Neutrophil (primary cell): Measurements from ENCODE around the gene C1orf167.

ENCODE experiments used
- H3K27ac ChIP-seq: fragments of 200-600 bp; sonication (generic); 2 replicates; pipeline ENCODE4 v1.5.1; 2016; ENCODE audit warnings: mild to moderate bottlenecking, moderate library complexity
- H3K27me3 ChIP-seq: fragments of 200-600 bp; sonication (generic); 2 replicates; pipeline ENCODE4 v1.6.0; 2016; ENCODE audit warnings: mild to moderate bottlenecking
- H3K36me3 ChIP-seq: fragments of 200-600 bp; sonication (generic); 2 replicates; pipeline ENCODE4 v1.5.1; 2017
- H3K4me1 ChIP-seq, 2 experiments: fragments of 200-600 bp in 1 of 2; sonication (generic) in 1 of 2; 1 replicate in 1 of 2; 2 replicates in 1 of 2; pipeline versions ENCODE4 v1.5.1 to v1.6.1; 2013 to 2016; ENCODE audit warnings: low read depth in 1 of 2, low read length in 1 of 2, mild to moderate bottlenecking in 1 of 2, moderate library complexity in 1 of 2; ENCODE audit not compliant: control insufficient read depth in 1 of 2, insufficient read depth in 1 of 2
- H3K4me3 ChIP-seq, 2 experiments: fragments of 200-600 bp in 1 of 2; sonication (generic) in 1 of 2; 1 replicate in 1 of 2; 2 replicates in 1 of 2; pipeline ENCODE4 v1.5.1; 2013 to 2016; ENCODE audit warnings: low read depth in 1 of 2, low read length in 1 of 2, mild to moderate bottlenecking in 1 of 2, moderate library complexity in 1 of 2
- H3K9me3 ChIP-seq: fragments of 200-600 bp; sonication (generic); 2 replicates; pipeline ENCODE4 v1.5.1; 2016
- TF ChIP-seq, protein P1 (sequence below): fragments of 200-600 bp; sonication (generic); IDR thresholded peaks from 2 replicates; pipeline ENCODE4 v1.5.1; 2016; ENCODE audit warnings: antibody characterized with exemption

The C1orf167 gene

DNA sequence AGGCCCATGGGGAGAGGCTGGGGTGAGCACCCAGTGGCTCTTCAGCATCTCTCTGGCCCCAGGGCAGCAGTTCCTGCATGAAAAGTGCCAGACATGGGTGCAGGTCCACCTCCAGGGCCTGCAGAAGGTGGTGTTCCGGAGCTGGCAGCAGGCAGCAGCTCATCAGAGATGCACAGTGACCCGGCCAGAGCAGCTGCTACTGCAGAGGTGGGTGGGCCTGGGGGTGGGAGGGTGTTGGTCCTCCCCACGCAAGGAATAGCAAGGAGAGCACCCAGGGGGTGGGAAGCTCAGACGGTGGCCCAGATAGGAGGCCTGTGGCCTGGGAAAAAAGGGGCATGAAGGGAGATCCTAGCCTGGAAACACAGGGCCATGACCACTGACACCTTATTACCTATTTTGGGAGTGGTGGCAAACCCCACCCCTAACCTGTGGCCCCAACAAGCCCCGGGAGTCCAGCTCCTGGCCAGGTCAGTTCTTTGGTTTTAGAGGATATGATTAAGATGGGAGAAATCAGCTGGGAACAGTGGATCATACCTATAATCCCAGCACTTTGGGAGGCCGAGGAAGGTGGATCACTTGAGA, 20.2 kb downstream of the C1orf167 start:
- TF ChIP-seq, protein P1, sequence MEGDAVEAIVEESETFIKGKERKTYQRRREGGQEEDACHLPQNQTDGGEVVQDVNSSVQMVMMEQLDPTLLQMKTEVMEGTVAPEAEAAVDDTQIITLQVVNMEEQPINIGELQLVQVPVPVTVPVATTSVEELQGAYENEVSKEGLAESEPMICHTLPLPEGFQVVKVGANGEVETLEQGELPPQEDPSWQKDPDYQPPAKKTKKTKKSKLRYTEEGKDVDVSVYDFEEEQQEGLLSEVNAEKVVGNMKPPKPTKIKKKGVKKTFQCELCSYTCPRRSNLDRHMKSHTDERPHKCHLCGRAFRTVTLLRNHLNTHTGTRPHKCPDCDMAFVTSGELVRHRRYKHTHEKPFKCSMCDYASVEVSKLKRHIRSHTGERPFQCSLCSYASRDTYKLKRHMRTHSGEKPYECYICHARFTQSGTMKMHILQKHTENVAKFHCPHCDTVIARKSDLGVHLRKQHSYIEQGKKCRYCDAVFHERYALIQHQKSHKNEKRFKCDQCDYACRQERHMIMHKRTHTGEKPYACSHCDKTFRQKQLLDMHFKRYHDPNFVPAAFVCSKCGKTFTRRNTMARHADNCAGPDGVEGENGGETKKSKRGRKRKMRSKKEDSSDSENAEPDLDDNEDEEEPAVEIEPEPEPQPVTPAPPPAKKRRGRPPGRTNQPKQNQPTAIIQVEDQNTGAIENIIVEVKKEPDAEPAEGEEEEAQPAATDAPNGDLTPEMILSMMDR: no peak
- H3K36me3 ChIP-seq: no peaks in the 10 kb centered on the region
- no peaks in the 10 kb centered on the region for H3K9me3 ChIP-seq
- H3K4me1 ChIP-seq: no peaks in the 10 kb centered on the region
- H3K27ac ChIP-seq: no peak overlapping the region
- H3K4me3 ChIP-seq: no peak overlapping the region
- H3K27me3 ChIP-seq: peaks cover 17% of the 10 kb centered on the region

DNA sequence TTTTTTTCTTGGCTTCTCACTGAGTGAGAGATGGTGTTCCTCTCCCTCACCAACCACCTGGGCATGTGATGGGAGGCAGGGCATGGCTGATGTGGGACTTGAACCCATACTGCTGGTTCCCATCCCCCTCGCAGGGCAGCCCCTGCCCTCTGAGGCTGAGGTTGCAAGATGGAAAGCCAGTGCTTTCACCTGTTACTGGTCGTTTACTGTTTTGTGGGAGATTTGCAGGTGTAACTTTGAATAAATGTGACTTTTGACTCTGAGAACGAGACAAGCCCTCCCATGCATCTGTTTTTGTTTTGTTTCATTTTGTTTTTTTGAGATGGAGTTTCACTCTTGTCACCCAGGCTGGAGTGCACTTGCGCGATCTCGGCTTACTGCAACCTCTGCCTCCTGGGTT, 21.6 kb downstream of the C1orf167 start:
- Histone ChIP-seq H3K9me3 (no peaks in the 10 kb centered on the region), H3K4me1 (no peaks in the 10 kb centered on the region), H3K4me3 (no peak overlapping the region), H3K27ac (no peak overlapping the region), H3K27me3 (peaks cover 17% of the 10 kb centered on the region), H3K36me3 (no peaks in the 10 kb centered on the region)
- TF ChIP-seq, protein P1: no peak

DNA sequence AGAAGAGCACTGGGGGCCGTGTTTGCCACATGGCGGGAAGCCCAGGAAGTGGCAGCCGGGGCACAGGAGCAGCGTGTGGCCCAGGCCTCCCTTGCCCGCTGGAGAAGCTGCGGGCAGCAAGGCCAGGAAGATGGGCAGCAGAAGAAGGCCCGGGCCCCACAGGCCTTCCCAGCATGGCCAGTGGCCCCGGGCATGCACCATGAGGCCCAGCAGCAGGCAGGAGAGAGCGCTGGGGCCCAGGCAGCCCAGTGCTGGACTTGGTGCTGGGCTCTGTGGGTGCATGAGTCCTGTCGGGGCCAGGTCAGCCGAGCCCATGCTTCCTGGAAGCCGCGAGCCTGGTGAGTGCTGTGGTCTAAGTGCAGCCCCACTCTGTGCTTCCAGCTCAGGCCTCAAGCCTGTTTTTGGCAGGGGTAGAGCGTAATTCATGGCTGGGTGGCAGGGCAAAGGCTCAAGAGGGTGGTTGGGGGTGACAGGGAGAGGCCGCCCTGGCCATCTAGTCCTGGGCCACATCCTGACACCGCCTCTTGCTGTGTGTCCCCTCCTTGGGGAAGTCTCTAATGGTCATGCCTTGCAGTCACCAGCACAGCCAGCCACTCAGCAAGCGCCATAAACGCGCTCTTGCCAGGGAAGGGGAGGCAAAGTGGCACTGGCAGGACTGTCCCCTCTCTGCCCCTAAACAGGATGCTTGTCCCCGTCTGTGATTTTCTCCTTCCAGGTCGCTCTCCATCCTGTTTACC, 22.4 kb downstream of the C1orf167 start:
- no peak overlapping the region for H3K4me3 ChIP-seq
- H3K27ac ChIP-seq: no peak overlapping the region
- TF ChIP-seq, protein P1: no peak

DNA sequence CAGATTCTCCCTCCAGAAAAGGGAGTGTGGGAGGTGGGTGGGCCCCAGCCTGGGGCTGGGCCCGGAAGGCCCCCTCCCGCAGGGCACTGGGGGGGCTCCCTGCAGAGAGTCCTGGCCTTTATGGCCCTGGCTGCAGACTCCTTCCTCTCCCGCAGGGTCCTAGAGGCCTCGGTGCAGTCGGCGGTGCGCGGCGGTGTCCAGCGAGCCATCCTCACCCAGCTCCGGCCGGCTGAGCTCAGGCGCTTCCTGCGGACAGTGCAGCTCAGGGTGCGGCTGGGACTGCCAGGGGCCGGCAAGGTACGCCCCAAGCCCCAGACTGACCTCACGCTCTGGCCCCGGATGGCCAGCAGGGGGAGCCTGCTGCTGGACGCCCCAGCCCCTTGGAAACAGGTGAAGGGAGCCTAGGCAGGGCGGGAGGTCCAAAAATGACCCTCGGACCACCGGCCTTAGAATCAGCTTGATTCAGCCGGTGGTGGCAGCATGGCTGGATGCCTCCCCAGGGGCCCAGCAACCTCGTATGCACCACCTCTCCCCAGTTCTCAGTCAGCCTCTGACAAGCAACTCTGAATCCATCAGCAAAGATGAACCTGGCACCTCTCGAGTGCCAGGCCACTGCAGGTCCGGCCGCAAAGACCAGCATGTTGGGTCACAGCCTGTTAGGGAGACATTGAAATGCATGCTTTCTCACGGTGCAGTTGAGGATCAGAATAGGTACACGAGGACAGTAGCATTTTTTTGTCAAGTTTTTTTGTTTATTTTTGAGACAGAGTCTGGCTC, 23.2 kb downstream of the C1orf167 start:
- H3K36me3 ChIP-seq: peaks cover 13% of the 10 kb centered on the region
- H3K9me3 ChIP-seq: no peaks in the 10 kb centered on the region
- TF ChIP-seq, protein P1: peak; percentile 80
- H3K4me3 ChIP-seq: peak overlapping the region in 1 of 2 experiments; percentile 16
- no peak overlapping the region for H3K27ac ChIP-seq
- H3K27me3 ChIP-seq: peaks cover 17% of the 10 kb centered on the region
- no peaks in the 10 kb centered on the region for H3K4me1 ChIP-seq

More for the DNA sequence above, 22.4 kb downstream of the C1orf167 start:
- Histone ChIP-seq H3K27me3 (peaks cover 17% of the 10 kb centered on the region), H3K4me1 (no peaks in the 10 kb centered on the region), H3K9me3 (no peaks in the 10 kb centered on the region), H3K36me3 (peaks cover 6% of the 10 kb centered on the region)

DNA sequence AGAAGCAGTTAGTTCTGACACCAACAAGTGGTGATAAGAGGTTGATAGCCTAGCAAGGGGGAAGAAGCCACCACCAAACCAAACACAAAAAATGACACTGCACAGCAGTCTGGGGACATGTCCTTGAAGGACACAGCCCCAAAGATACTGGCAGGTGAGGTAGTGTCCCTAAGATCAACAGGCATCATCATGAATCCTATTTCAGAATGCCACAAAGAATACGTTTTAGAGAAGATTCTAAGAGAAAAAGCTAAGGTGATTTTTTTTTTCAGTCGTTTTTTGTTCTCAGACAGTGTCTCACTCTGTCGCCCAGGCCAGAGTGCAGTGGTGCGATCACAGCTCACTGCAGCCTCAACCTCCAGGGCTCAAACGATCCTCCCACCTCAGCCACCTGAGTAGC, 24.2 kb downstream of the C1orf167 start:
- Histone ChIP-seq H3K36me3 (peaks cover 23% of the 10 kb centered on the region), H3K9me3 (no peaks in the 10 kb centered on the region), H3K27me3 (peaks cover 17% of the 10 kb centered on the region), H3K4me3 (no peak overlapping the region), H3K4me1 (no peaks in the 10 kb centered on the region), H3K27ac (no peak overlapping the region)
- TF ChIP-seq, protein P1: no peak
